Measurements from ENCODE around the gene ZC3H10.
A peak's percentile ranks its signal among the peaks of the same experiment; 100 is the strongest.
"Not testable (repeated sequence)": the region's sequence is repeated elsewhere in the genome, so short reads cannot be mapped to it uniquely, and the experiment has no call there.

The ZC3H10 gene

DNA sequence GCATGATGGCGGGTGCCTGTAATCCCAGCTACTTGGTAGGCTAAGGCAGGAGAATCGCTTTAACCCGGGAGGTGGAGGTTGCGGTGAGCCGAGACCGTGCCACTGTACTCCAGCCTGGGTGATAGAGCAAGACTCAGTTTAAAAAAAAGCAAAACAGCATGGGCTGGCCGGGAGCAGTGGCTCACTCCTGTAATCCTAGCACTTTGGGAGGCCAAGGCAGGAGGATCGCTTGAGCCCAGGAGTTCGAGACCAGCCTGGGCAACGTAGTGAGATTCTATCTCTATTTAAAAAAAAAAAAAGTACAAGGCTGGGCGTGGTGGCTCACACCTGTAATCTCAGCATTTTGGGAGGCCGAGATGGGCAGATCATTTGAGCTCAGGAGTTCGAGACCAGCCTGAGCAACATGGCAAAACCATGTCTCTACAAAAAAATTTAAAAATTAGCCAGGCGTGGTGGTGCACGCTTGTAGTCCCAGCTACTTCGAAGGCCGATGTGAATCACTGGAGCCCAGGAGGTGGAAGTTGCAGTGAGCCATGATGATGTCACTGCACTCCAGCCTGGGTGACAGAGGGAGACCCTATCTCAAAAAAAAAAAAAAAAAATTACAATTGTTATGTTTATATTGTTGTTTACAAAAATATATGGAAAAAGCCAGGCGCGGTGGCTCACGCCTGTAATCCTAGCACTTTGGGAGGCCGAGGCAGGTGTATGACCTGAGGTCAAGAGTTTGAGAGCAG is 38.6 kb downstream of the ZC3H10 start:
- DNase-seq = not testable (repeated sequence)

DNA sequence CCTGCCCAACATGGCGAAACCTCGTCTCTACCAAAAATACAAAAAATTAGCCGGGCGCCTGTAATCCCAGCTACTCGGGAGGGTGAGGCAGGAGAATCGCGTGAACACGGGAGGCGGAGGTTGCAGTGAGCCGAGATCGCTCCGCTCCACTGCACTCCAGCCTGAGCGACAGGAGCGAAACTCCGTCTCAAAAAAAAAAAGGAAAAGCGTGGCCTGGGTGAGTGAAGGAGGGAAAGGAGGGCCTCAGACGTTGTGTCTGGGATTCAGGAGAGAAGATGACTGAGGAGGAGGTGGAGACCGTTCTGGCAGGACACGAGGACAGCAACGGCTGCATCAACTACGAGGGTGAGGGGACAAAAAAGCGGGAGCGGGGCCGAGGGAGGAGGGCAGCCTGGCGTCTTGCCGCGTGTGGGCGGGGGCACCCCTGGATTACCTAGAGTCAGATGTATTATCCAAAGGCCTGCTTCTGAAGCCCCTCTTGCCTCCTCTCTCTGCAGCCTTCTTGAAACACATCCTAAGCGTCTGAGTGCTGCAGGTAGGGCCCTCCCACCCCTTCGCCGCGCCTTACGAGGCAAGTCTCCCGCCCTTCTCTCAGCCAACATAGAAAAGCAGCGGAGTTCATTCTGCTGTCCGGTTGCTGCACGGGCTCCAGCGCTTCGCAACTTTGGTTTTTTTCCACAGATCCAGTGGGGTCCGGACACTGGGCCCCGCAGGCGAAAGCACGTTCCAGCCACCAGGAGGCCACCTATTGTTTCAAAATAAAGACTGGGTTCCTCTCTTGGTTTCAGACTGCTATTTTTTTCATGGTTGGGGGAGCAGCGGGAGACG is 39.3 kb downstream of the ZC3H10 start:
- peak; percentile 64 for DNase-seq

DNA sequence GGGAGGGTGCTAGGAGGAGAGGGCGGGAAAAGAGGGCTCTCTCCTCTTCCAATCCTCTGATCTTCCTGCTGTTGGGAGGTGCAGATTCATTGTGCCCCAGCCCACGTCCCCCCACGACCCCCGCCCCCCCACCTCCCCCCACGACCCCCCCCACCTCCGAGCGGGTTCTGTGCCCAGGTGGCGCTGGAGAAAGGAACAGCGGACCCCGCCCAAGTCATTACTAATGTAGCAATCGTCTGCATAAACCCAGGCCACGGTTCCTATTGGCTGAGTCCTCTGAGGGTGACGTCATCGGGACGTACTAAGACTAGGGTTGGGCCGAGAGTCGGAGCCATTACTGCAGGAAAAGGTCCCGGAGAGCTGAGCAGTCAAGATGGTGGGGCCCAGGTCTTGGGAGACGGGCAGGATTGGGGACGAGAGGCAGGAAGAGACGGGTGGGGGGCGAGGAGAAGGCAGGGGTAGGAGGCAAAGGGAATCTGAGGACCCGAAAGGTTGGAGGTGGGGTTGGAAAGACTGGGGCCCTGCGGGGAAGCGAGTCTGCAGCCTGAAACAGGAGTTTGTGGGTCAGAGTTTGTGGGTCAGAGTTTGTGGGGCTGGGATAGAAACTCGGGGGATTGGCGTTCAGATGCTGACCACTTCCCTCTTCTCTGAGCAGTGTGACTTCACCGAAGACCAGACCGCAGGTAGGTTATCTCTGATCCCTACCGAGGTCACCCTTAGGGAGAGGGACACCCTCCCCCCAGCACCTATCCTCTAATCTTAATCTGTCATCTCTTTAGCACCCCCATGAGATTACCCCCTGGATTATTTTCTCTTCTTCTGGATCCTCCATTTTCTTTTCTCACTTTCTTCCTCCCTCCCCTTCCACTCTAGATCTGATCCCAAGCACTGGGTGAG is 40.2 kb downstream of the ZC3H10 start, which contains the start of gene MYL6:
MYL6 (plus strand) TSS at position 331 of the 897 bp plus-strand sequence; CDS start at position 374, 43 bp downstream.
- DNase-seq = peak; percentile 98

DNA sequence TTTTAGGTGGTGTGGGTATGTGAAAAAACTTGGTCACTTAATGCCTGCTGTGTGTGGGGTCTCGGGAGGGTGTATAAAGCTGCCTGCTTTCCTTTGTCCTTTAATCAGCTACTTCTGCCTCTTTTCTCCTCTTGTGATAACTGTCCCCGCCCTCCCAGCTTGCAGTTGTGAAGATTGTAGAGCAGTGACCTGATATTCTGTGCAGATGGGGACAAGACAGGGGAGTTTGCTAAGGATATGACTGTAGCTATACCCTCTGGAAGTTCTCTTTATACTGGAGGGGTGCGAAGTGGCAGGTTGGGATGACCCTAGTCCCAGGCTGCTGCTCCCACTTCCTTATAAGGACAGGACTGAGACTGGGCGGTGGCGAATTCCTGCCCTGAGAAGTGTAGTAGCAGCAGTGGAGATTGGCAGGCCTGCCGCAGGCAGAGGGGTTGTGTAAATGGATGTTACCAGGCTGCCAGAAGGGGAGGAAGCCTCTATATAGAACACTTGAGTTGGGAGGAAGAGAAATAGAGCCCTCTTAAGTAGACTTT is 40.9 kb downstream of the ZC3H10 start:
- DNase-seq = peak; percentile 72

DNA sequence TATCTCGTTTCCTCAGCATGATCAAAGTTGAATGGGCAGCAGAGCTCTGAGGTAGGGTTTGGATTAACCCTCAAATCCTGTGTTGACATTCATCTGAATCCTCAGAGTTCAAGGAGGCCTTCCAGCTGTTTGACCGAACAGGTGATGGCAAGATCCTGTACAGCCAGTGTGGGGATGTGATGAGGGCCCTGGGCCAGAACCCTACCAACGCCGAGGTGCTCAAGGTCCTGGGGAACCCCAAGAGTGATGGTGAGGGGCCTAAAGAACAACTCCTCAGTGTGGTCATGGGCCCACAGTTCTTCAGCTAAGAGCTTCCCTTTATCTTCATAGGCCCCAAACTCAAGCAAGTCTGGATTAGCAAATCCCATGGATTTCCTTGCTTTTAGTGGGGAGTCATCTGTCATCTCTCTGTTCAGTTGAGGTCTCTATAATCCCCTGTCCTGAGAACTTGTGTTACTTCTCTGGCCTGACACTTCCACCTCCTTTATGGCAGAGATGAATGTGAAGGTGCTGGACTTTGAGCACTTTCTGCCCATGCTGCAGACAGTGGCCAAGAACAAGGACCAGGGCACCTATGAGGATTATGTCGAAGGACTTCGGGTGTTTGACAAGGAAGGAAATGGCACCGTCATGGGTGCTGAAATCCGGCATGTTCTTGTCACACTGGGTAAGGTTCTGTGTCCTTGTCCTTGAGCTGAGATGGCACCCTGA is 41.6 kb downstream of the ZC3H10 start:
- no peak for DNase-seq

DNA sequence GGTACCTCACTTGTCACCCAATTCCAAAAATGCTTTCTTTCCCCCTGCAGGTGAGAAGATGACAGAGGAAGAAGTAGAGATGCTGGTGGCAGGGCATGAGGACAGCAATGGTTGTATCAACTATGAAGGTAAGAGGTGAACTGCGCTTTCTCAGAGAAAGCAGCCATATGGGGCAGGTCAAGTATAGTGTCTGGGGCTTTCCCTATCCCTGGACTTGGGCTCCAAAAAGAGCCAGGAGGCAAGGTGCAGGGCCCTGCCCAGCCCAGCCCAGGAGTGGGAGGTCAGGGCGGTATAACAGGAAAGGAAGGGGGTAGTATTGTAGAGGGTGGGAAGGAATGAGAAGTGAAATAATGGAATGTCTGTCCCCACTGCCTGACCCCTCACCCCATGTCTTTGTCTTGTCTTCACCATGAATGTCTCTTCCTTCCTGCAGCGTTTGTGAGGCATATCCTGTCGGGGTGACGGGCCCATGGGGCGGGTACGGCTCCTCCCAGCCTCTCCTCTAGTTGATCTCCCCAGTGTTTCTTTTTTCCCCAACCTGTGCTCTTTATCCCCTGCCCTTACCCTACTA is 42.2 kb downstream of the ZC3H10 start:
- no peak for DNase-seq

DNA sequence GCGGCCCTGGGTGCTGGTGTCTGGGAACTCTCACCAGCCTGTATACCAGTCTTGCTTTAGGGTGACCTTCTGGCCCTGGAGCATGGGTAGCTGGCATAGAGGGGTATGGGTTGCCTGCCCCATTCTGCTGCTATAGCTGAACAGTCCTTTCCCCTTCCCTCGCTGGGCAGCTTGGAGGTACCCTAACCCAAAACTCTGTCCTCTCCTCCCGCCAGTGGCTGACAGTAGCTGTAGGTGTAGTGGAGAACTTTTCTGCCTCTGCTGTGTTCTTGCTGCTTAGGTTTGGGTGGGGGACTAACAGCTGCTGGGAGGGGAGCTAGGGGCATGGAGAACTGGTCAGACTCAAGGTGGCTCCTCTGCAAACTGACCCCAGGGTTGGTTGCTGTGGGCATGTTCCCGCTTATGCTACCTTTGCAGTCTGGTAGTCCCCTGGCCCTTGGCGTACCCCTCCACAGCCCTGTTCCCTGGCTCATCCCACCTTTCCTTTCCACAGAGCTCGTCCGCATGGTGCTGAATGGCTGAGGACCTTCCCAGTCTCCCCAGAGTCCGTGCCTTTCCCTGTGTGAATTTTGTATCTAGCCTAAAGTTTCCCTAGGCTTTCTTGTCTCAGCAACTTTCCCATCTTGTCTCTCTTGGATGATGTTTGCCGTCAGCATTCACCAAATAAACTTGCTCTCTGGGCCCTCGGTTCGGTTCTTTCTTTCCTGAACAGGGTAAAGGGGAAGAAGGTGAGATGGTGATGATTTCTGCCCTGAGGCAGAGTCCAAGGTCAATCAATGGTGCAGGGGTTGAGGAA is 43.0 kb downstream of the ZC3H10 start:
- DNase-seq = no peak

DNA sequence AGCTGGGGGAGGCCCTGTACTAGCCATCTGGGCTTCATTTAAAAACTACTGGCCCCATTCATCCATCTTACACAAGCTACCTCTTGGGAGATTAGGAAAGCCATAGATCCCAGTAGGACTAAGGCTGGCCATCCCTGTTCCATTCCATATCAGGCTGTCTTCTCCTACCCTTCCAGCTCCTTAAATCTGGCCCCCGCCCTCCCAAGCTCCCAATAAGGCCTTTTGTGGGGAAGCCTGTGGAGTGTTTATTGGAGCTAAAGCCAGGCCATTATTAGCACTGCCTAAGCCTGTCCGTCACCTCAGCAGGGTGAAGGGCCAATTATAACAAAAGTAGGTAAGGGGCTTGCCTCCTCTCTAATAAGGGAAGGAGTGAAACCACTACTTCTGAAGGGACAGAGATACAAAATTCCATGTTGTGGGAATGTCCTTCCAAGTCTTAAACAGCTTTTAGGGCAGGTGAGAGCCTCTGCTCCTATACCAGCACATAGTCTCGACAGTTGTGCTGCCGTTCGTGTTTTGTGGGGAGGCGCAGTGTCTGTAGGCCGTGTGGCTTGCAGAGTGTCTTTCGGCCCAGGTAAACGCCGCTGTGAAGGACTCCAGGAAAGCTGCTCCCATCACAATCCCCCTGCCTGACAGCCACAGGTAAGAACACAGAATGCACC is 43.8 kb downstream of the ZC3H10 start:
- no peak for DNase-seq

DNA sequence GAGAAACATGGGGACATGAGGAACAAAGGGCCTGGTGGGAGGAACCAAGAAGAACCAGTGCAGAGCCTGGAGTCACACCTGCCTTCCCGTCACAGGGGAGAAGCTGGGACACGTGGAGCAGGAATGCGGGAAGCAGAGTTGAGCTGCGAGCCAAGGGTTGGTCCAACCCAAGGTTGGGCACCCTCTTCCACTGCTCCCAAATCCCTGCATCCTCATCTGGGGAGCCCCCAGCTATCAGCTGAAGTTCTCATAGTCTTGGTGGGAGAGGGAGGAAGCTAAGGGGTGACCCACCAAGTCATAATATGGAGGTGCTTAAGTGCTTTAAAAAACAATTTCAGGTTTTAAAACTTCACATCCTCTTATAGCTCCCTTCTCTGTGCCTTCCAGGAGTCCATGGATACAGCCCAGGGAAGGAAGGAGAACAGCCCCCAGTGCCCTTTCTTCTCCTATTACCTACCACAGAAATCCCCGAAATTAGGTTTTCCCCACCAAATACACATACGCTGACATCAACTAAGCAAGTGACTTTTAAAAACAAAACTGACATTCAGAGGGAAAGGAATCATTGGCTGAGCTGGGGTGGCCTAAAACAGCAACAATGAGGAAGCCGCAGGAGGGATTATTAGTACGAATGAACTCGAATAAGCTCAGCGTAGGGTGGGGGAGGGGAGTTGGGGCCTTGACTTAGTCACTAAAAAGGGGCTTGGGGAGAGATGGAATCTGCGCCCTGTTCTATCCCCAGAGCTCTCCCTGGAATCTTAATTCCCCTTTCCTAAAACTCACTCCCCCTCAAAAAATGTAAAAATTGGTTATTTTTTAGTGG is 44.6 kb downstream of the ZC3H10 start:
- no peak for DNase-seq

DNA sequence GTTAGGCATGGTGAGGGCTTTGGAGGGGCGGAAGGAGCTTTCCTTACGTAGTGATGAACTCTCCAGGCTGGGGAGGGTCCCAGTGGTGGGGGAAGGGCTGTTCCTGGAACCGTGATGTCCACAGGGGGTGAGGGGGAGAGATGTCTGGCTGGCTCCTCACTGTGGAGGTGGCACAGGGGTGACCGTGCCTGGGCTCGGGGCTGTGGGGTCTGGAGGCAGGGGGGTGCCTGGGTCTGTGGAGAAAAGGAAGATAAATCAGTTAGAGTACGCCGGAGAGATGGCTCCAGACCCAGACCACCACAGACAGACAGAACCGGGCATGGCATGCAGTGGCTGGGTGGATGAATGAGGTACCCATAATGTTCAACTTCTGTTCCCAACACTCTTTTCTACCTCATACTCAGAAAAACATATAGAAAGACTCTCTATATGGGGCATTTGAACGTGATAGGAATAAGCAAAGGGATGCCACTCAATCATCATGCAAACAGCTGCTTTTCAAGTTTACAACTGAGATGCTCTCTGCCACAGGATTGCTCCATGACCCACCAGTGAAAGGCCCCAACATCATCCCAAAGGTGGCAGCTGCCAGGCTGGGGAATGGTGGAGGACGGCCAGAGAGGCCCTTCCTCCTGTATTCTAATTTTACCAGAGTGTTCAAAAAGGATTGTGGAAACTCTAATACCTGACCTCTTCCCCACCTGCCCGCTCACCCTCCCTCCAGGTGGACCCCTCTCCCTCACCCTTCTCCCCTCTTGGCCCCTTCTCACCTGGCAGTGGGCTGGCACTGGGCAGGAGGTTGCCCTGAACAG is 45.7 kb downstream of the ZC3H10 start:
- DNase-seq = no peak

DNA sequence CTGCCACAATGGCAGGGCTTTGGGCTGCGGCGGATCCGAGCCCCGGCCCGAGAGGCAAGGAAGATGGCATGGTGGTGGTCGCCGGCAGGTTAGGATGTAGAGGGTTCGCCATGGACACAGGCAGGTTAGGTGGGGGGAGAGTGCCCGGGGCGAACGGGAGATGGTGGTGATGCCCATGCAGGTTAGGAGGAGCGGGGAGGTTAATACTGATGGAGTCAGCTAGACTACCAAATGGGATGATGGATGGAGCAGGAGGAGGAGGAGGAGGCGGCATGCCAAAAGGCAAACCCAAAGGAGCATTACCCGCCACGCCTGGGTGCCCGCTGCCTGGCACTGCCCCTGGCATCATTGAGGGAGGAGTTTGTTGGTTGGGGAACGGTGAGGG is 46.3 kb downstream of the ZC3H10 start:
- DNase-seq = no peak

DNA sequence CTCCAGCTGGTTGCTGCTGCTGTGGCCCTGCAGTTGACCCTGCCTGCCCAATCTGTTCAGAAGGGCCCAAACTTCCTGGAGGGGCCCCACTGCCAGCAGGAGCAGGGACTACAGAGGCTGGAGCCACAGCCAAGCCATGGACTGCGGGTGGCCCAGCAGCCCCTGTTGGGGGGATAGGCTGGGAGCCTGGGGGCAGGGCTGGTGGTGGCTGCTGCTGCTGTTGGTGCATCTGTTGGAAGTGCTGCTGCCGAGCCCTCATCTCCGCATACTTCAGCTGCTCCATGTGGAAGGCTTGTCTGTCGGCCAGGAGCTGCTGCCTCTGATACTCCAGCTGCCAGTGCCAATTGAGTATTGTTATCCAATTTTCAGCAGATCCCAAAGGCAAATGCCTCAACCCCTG is 47.3 kb downstream of the ZC3H10 start:
- no peak for DNase-seq

DNA sequence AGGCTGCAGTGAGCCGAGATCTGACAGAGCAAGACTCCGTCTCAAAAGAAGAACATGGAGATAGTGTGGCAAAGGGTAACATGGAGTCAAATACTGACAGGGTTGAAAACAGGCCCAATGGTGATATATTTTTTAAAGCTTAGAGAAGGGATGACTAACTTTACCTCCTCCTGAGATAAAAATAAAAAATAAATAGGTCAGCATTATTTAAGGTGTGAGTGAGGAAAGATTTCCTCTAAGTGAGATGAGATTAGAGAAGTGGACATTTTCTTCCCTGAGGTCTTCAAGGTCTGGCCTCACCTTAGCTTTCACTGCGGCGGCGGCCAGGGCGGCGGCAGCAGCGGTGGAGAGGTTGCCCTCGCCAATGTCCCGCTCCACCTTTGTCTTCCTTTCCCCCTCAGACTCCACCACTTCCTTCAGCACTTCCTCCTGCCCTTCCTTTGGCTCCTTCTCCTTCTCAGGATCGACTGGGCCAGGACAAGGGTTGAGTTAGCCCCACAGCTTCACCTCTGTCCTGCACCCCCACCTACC is 51.2 kb downstream of the ZC3H10 start:
- DNase-seq = no peak

DNA sequence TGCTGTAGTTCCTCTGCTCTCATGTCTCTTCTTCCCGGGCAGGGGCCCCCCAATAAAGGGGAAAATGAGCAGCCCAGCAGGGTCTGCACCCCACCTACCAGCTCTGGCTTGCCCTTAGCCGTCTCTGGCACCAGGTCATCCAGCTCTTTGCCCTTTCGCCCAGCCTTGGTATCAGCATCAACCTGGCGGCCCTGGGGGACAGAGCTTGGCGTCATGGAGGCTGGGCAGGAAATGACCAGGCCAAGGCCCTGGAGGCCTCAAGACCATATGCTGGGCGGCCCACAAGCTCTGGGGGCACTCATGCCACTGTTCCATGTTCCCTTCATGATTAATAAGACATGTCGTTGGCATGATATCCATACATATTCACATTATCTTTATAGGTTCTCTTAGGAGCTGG is 54.8 kb downstream of the ZC3H10 start:
- no peak for DNase-seq
